ENCODE results near the gene CRIP2. TPM values are rescaled to one million over a fixed set of nuclear protein-coding genes. Genes with fewer than 3 reads are reported as not detected.

CRIP2 gene
- total and polyA plus RNA-seq, 7 experiments from 2014 or later, result 0.65 to 180 (median 21.1) TPM

- no peak overlapping the region for H3K27ac ChIP-seq (ENCODE audit: low read depth, low read length)
- H3K4me3 ChIP-seq (ENCODE audit: low read length), result no peak overlapping the region
- Mint-ChIP-seq H3K27ac (no peak overlapping the region), H3K4me3 (no peak overlapping the region), H3K36me3 (peaks cover 0 to 2% (median 0%) of the 10 kb centered on the region in 5 donors), H3K4me1 (peaks cover 4 to 17% (median 11%) of the 10 kb centered on the region in 7 donors), H3K27me3 (no peaks in the 10 kb centered on the region), H3K9me3 (no peaks in the 10 kb centered on the region)
- ChIA-PET CTCF (interaction anchor here (0.9 kb wide), 1 partner anchor 14 kb away, joined by 3 read pairs; no protein-coding TSS in a partner anchor), POLR2A (interaction anchor here (0.6 kb wide), 1 partner anchor 251 kb away, joined by 6 read pairs; no protein-coding TSS in a partner anchor)
- intact Hi-C loops (cut with micrococcal nuclease), result loop anchor here in 1 of 2 donors (5.0 to 10.0 kb wide), 2 partner anchors 312 to 399 kb away; partner anchors contain the start of gene NUDT14
- no peak for DNase-seq
- no peak for ATAC-seq
- H3K4me1 ChIP-seq (ENCODE audit: control insufficient read depth in 2 of 2, insufficient read depth in 2 of 2, low read length in 2 of 2), result peaks cover 5 to 6% of the 10 kb centered on the region in 2 donors
- no peaks in the 10 kb centered on the region for H3K27me3 ChIP-seq (ENCODE audit: control insufficient read depth in 2 of 2, insufficient read depth in 2 of 2, low read length in 2 of 2)
- no peaks in the 10 kb centered on the region for H3K9me3 ChIP-seq (ENCODE audit: control insufficient read depth in 2 of 3, low read length in 3 of 3)
- no peaks in the 10 kb centered on the region for H3K36me3 ChIP-seq (ENCODE audit: control insufficient read depth in 2 of 3, insufficient read depth in 3 of 3, low read length in 3 of 3)
Measured at GRCh38 chr14:105493921-105494605, 19.4 kb downstream of the CRIP2 start.

GRCh38 chr14:105494606-105494929 is 19.9 kb downstream of the CRIP2 start:
- intact Hi-C loops (cut with micrococcal nuclease), result loop anchor here in 1 of 2 donors (5.0 to 10.0 kb wide), 2 partner anchors 312 to 400 kb away; partner anchors contain the start of gene NUDT14
- CTCF ChIA-PET, result interaction anchor here (0.9 kb wide), 1 partner anchor 14 kb away, joined by 3 read pairs; no protein-coding TSS in a partner anchor
- Histone ChIP-seq H3K4me3 (ENCODE audit: low read length) (no peak overlapping the region), H3K27ac (ENCODE audit: low read depth, low read length) (no peak overlapping the region), H3K9me3 (ENCODE audit: control insufficient read depth in 2 of 3, low read length in 3 of 3) (no peaks in the 10 kb centered on the region), H3K36me3 (ENCODE audit: control insufficient read depth in 2 of 3, insufficient read depth in 3 of 3, low read length in 3 of 3) (no peaks in the 10 kb centered on the region), H3K27me3 (ENCODE audit: control insufficient read depth in 2 of 2, insufficient read depth in 2 of 2, low read length in 2 of 2) (no peaks in the 10 kb centered on the region), H3K4me1 (ENCODE audit: control insufficient read depth in 2 of 2, insufficient read depth in 2 of 2, low read length in 2 of 2) (peaks cover 0 to 1% of the 10 kb centered on the region in 2 donors)
- POLR2A ChIA-PET, result no interaction called here
- Mint-ChIP-seq H3K27me3 (no peaks in the 10 kb centered on the region), H3K36me3 (peaks cover 0 to under 1% (median 0%) of the 10 kb centered on the region in 5 donors), H3K4me3 (no peak overlapping the region), H3K9me3 (no peaks in the 10 kb centered on the region), H3K4me1 (peaks cover under 1 to 12% (median 6%) of the 10 kb centered on the region in 7 donors), H3K27ac (no peak overlapping the region)
- DNase-seq (no peak), ATAC-seq (no peak)

- peak in 2 of 9 donors; percentile 19 to 22 for DNase-seq
Measured at GRCh38 chr14:105495101-105495989, 20.7 kb downstream of the CRIP2 start.

GRCh38 chr14:105495990-105496830 is 21.6 kb downstream of the CRIP2 start:
- no peaks in the 10 kb centered on the region for H3K9me3 Mint-ChIP-seq

More at GRCh38 chr14:105495101-105495989, 20.7 kb downstream of the CRIP2 start:
- H3K27me3 Mint-ChIP-seq, result no peaks in the 10 kb centered on the region
- Histone ChIP-seq H3K27ac (ENCODE audit: low read depth, low read length) (no peak overlapping the region), H3K27me3 (ENCODE audit: control insufficient read depth in 2 of 2, insufficient read depth in 2 of 2, low read length in 2 of 2) (no peaks in the 10 kb centered on the region), H3K9me3 (ENCODE audit: control insufficient read depth in 2 of 3, low read length in 3 of 3) (no peaks in the 10 kb centered on the region), H3K4me3 (ENCODE audit: low read length) (no peak overlapping the region), H3K36me3 (ENCODE audit: control insufficient read depth in 2 of 3, insufficient read depth in 3 of 3, low read length in 3 of 3) (no peaks in the 10 kb centered on the region), H3K4me1 (ENCODE audit: control insufficient read depth in 2 of 2, insufficient read depth in 2 of 2, low read length in 2 of 2) (no peaks in the 10 kb centered on the region)
- CTCF ChIA-PET, result interaction anchor here (0.9 kb wide), 1 partner anchor 15 kb away, joined by 3 read pairs; no protein-coding TSS in a partner anchor
- POLR2A ChIA-PET, result no interaction called here
- H3K4me1 Mint-ChIP-seq, result peaks cover 0 to 10% (median 5%) of the 10 kb centered on the region in 7 donors
- H3K36me3 Mint-ChIP-seq, result no peaks in the 10 kb centered on the region
- intact Hi-C loops (cut with micrococcal nuclease), result loop anchor here in 1 of 2 donors (10.0 kb wide), 1 partner anchor 401 kb away; no protein-coding TSS in a partner anchor
- no peak for ATAC-seq
- H3K27ac Mint-ChIP-seq, result no peak overlapping the region
- no peak overlapping the region for H3K4me3 Mint-ChIP-seq
- no peaks in the 10 kb centered on the region for H3K9me3 Mint-ChIP-seq

GRCh38 chr14:105496831-105497591 is 22.4 kb downstream of the CRIP2 start:
- H3K4me3 Mint-ChIP-seq, result no peak overlapping the region
- ATAC-seq (peak; percentile 3), DNase-seq (no peak)
- H3K27me3 Mint-ChIP-seq, result no peaks in the 10 kb centered on the region
- ChIA-PET POLR2A (no interaction called here), CTCF (interaction anchor here (0.7 kb wide), 1 partner anchor 18 kb away, joined by 3 read pairs; no protein-coding TSS in a partner anchor)
- Histone ChIP-seq H3K27me3 (ENCODE audit: control insufficient read depth in 2 of 2, insufficient read depth in 2 of 2, low read length in 2 of 2) (no peaks in the 10 kb centered on the region), H3K36me3 (ENCODE audit: control insufficient read depth in 2 of 3, insufficient read depth in 3 of 3, low read length in 3 of 3) (no peaks in the 10 kb centered on the region), H3K27ac (ENCODE audit: low read depth, low read length) (no peak overlapping the region), H3K4me1 (ENCODE audit: control insufficient read depth in 2 of 2, insufficient read depth in 2 of 2, low read length in 2 of 2) (no peaks in the 10 kb centered on the region), H3K4me3 (ENCODE audit: low read length) (no peak overlapping the region), H3K9me3 (ENCODE audit: control insufficient read depth in 2 of 3, low read length in 3 of 3) (no peaks in the 10 kb centered on the region)
- H3K36me3 Mint-ChIP-seq, result no peaks in the 10 kb centered on the region
- no peak overlapping the region for H3K27ac Mint-ChIP-seq
- peaks cover 0 to 5% (median 1%) of the 10 kb centered on the region in 7 donors for H3K4me1 Mint-ChIP-seq
- intact Hi-C loops (cut with micrococcal nuclease), result loop anchor here in 1 of 2 donors (10.0 kb wide), 1 partner anchor 402 kb away; no protein-coding TSS in a partner anchor
- no peaks in the 10 kb centered on the region for H3K9me3 Mint-ChIP-seq

More at GRCh38 chr14:105495990-105496830, 21.6 kb downstream of the CRIP2 start:
- Histone ChIP-seq H3K9me3 (ENCODE audit: control insufficient read depth in 2 of 3, low read length in 3 of 3) (no peaks in the 10 kb centered on the region), H3K27me3 (ENCODE audit: control insufficient read depth in 2 of 2, insufficient read depth in 2 of 2, low read length in 2 of 2) (no peaks in the 10 kb centered on the region), H3K36me3 (ENCODE audit: control insufficient read depth in 2 of 3, insufficient read depth in 3 of 3, low read length in 3 of 3) (no peaks in the 10 kb centered on the region), H3K27ac (ENCODE audit: low read depth, low read length) (no peak overlapping the region), H3K4me1 (ENCODE audit: control insufficient read depth in 2 of 2, insufficient read depth in 2 of 2, low read length in 2 of 2) (no peaks in the 10 kb centered on the region), H3K4me3 (ENCODE audit: low read length) (no peak overlapping the region)
- Mint-ChIP-seq H3K27ac (no peak overlapping the region), H3K4me3 (no peak overlapping the region), H3K36me3 (no peaks in the 10 kb centered on the region), H3K27me3 (no peaks in the 10 kb centered on the region), H3K4me1 (peaks cover 0 to 10% (median 5%) of the 10 kb centered on the region in 7 donors)
- ChIA-PET CTCF (interaction anchor here (0.7 kb wide), 1 partner anchor 19 kb away, joined by 3 read pairs; no protein-coding TSS in a partner anchor), POLR2A (no interaction called here)
- ATAC-seq, result no peak
- intact Hi-C loops (cut with micrococcal nuclease), result loop anchor here in 1 of 2 donors (10.0 kb wide), 1 partner anchor 401 kb away; no protein-coding TSS in a partner anchor
- DNase-seq, result peak in 1 of 9 donors; percentile 15

All from naive thymus-derived CD4-positive, alpha-beta T cell (primary cell).